Erythroblast (primary cell): ENCODE data around the gene UGT1A7.

Source experiments
- GATA1 ChIP-seq: IDR thresholded peaks from 2 replicates; pipeline ENCODE4 v1.6.1; 2011; ENCODE audit warnings: low read depth, mild to moderate bottlenecking, control low read depth, low read length, moderate library complexity
- POLR2A ChIP-seq: IDR thresholded peaks from 2 replicates; pipeline ENCODE4 v1.6.1; 2011; ENCODE audit warnings: mild to moderate bottlenecking, low read length

DNA sequence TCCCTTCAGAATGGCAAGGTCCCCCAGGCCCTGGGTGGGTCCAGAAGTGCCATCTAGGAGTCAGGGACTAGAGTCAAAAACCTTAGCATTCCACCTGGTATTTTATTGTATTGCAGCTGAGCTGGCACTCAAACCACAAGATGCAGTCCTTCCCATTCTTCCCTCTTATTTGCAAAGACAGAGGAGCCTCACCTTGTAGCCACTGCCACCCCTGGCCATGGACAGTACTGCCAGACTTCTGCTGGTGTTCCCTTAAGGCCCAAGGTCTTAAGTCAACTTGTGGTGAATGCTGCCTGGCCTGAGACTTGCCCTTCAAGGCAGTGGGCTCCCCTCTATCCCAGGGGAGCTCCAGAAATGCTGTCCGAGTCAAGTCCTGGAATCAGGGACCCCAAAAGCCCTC lies 38.6 kb upstream of the UGT1A7 start:
- TF ChIP-seq POLR2A = no peak
- TF ChIP-seq GATA1 = no peak
